ENCODE data around the gene CDC14B.

The CDC14B gene

DNA sequence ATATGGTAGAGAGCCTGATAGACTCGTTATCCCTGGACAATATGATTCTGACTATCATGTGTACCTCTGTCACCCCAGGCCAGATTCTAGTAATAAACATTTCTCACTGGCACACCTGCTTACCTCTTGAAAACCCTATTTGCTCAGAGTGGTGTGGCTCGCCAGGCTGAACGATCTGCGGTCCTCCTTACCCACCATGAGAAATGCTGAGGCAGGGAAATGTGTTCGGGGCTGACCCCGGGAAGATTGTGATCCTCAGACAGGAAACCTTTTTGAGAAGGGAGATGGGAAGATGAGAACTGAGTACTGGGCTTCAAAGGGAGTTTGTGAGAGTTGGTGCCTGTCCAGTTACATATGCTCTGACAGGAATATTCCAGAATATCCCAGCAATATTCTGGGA is 46.1 kb upstream of the CDC14B start:
- TF ChIP-seq, protein P1, sequence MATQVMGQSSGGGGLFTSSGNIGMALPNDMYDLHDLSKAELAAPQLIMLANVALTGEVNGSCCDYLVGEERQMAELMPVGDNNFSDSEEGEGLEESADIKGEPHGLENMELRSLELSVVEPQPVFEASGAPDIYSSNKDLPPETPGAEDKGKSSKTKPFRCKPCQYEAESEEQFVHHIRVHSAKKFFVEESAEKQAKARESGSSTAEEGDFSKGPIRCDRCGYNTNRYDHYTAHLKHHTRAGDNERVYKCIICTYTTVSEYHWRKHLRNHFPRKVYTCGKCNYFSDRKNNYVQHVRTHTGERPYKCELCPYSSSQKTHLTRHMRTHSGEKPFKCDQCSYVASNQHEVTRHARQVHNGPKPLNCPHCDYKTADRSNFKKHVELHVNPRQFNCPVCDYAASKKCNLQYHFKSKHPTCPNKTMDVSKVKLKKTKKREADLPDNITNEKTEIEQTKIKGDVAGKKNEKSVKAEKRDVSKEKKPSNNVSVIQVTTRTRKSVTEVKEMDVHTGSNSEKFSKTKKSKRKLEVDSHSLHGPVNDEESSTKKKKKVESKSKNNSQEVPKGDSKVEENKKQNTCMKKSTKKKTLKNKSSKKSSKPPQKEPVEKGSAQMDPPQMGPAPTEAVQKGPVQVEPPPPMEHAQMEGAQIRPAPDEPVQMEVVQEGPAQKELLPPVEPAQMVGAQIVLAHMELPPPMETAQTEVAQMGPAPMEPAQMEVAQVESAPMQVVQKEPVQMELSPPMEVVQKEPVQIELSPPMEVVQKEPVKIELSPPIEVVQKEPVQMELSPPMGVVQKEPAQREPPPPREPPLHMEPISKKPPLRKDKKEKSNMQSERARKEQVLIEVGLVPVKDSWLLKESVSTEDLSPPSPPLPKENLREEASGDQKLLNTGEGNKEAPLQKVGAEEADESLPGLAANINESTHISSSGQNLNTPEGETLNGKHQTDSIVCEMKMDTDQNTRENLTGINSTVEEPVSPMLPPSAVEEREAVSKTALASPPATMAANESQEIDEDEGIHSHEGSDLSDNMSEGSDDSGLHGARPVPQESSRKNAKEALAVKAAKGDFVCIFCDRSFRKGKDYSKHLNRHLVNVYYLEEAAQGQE (IDR thresholded peaks at IDR 0.05; ENCODE audit: insufficient replicate concordance, low read depth): no peak
- TF ChIP-seq, protein P2, sequence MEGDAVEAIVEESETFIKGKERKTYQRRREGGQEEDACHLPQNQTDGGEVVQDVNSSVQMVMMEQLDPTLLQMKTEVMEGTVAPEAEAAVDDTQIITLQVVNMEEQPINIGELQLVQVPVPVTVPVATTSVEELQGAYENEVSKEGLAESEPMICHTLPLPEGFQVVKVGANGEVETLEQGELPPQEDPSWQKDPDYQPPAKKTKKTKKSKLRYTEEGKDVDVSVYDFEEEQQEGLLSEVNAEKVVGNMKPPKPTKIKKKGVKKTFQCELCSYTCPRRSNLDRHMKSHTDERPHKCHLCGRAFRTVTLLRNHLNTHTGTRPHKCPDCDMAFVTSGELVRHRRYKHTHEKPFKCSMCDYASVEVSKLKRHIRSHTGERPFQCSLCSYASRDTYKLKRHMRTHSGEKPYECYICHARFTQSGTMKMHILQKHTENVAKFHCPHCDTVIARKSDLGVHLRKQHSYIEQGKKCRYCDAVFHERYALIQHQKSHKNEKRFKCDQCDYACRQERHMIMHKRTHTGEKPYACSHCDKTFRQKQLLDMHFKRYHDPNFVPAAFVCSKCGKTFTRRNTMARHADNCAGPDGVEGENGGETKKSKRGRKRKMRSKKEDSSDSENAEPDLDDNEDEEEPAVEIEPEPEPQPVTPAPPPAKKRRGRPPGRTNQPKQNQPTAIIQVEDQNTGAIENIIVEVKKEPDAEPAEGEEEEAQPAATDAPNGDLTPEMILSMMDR (IDR thresholded peaks at IDR 0.05; ENCODE audit: insufficient read depth, low read length): no peak
- no peak for TF ChIP-seq POLR2AphosphoS5 (IDR thresholded peaks at IDR 0.05; ENCODE audit: low read depth)
- no peak for TF ChIP-seq SPI1 (IDR thresholded peaks at IDR 0.05; ENCODE audit: borderline replicate concordance, low read depth)
- TF ChIP-seq GABPA (IDR thresholded peaks at IDR 0.05; ENCODE audit: low read depth): no peak
- H3K27ac ChIP-seq (replicated peaks): no peak overlapping the region
- H3K27me3 ChIP-seq (ENCODE audit: insufficient read depth, poor library complexity, severe bottlenecking): no peaks in the 10 kb centered on the region
- H3K4me3 ChIP-seq (replicated peaks; ENCODE audit: insufficient read depth, low read length): no peak overlapping the region
- no peak for DNase-seq (ENCODE audit: low read depth in 1 of 2, low spot score in 1 of 2)

DNA sequence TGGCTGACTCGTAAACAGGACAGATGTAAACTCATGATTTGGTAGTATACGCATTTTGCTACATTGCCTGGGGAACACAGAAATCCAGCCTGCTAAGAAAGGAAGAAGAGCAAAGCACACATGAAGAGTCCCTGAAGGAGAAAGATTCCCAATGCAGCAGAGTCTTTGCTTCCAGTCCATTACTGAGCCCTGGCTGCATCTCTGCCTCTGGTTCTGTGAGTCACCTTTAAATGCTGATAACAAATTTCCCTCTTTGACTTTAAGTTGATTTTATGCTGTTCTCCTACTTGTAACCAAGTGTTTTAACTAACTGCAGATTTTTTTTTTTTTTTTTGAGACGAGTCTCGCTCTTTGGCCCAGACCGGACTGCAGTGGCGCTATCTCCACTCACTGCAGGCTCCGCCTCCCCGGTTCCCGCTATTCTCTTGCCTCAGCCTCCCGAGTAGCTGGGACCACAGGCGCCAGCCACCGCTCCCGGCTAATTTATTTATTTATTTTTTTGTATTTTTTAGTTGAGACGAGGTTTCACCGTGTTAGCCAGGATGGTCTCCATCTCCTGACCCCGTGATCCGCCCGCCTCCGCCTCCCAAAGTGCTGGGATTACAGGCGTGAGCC is 44.0 kb upstream of the CDC14B start:
- H3K27ac ChIP-seq (replicated peaks): no peak overlapping the region
- no peak for DNase-seq (ENCODE audit: low read depth in 1 of 2, low spot score in 1 of 2)
- no peak for TF ChIP-seq POLR2AphosphoS5 (IDR thresholded peaks at IDR 0.05; ENCODE audit: low read depth)
- no peak for TF ChIP-seq GABPA (IDR thresholded peaks at IDR 0.05; ENCODE audit: low read depth)
- TF ChIP-seq, protein P1 (IDR thresholded peaks at IDR 0.05; ENCODE audit: insufficient replicate concordance, low read depth): no peak
- no peak for TF ChIP-seq SPI1 (IDR thresholded peaks at IDR 0.05; ENCODE audit: borderline replicate concordance, low read depth)
- TF ChIP-seq, protein P2 (IDR thresholded peaks at IDR 0.05; ENCODE audit: insufficient read depth, low read length): no peak
- no peak overlapping the region for H3K4me3 ChIP-seq (replicated peaks; ENCODE audit: insufficient read depth, low read length)
- H3K27me3 ChIP-seq (ENCODE audit: insufficient read depth, poor library complexity, severe bottlenecking): no peaks in the 10 kb centered on the region

DNA sequence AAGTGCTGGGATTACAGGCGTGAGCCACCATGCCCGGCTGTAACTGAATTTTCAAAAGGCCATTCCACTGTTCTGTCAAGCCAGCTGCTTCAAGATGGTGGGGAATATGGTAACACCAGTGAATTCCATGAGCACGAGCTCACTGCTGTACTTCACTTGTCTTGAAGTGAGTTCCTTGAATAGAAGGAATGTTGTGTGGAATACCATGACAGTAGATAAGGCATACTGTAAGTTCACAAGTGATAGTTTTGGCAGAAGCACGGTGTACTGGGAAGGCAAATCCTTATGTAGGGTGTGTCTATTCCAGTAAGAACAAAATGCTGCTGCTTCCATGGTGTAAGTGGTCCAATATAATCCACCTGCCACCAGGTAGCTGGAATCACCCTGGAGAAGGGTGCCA is 42.1 kb upstream of the CDC14B start:
- no peak for DNase-seq (ENCODE audit: low read depth in 1 of 2, low spot score in 1 of 2)

More for the DNA sequence above, 42.1 kb upstream of the CDC14B start:
- Histone ChIP-seq H3K4me3 (replicated peaks; ENCODE audit: insufficient read depth, low read length) (no peak overlapping the region), H3K27me3 (ENCODE audit: insufficient read depth, poor library complexity, severe bottlenecking) (no peaks in the 10 kb centered on the region), H3K27ac (replicated peaks) (no peak overlapping the region)
- TF ChIP-seq, protein P1 (IDR thresholded peaks at IDR 0.05; ENCODE audit: insufficient replicate concordance, low read depth): no peak
- no peak for TF ChIP-seq POLR2AphosphoS5 (IDR thresholded peaks at IDR 0.05; ENCODE audit: low read depth)
- TF ChIP-seq GABPA (IDR thresholded peaks at IDR 0.05; ENCODE audit: low read depth): no peak
- TF ChIP-seq, protein P2 (IDR thresholded peaks at IDR 0.05; ENCODE audit: insufficient read depth, low read length): no peak
- TF ChIP-seq SPI1 (IDR thresholded peaks at IDR 0.05; ENCODE audit: borderline replicate concordance, low read depth): no peak

Data from HL-60 (cell line).